GM19023 (cell line): ENCODE measurements around the gene SYT5.
"Not testable (repeated sequence)": the region's sequence is repeated elsewhere in the genome, so short reads cannot be mapped to it uniquely, and the experiment has no call there.

Experiments
- ATAC-seq: cut with Tn5 transposase; IDR thresholded peaks from one replicate; pipeline ENCODE4 v1.9.1; 2021; ENCODE audit warnings: mild to moderate bottlenecking, moderate library complexity; ENCODE audit not compliant: unreplicated experiment

Gene SYT5

DNA sequence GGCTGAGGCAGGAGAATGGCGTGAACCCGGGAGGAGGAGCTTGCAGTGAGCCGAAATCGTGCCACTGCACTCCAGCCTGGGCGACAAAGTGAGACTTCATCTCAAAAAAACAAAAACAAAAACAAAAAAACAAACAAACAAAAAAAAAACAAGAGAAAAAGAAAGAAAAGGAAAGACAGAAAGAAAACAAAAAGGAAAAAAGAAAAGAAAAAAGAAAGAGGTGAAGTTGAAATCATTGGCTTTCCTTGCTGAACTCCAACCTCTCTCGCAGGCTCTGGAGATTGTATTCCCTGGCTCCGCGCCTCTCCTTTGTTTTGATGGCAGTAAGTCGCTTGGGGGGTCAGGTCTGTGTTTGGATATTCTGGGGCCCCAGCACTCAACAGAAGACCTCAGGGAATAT is 7.8 kb downstream of the SYT5 start:
- not testable (repeated sequence) for ATAC-seq

DNA sequence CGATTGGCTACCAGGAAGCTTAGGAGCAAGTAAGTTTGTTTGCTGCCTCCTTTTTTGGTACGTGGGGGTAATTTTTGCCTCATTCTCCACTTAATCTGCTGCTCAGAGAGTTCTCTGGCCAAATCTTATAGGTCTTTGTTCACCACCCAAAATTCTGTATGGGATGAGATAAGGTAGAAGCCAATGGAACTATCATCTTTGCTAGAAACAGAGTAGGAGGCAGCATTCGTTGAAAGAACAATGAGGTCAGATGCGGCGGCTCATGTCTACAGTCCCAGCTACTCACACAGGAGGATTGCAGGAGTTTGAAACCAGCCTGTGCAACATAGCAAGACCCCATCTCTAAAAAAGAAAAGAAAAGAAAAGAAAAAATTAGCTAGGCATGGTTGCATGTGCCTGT is 8.6 kb downstream of the SYT5 start:
- ATAC-seq: no peak

DNA sequence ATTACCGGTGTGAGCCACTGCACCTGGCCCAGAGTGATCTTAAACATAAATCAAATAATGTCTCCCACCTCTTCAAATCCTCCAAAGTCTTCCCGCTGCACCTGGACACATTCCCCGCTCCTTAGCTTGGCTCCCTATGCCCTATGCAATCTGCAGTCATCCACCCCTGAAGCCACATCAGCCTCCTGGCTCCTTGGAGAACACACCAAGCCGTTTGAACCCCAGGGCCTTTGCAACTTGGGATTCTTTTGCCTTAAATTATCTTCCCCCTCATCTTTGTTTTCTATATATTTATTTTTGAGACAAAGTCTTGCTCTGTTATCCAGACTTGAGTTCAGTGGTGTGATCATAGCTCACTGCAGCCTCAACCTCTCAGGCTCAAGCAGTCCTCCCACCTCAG is 11.0 kb downstream of the SYT5 start:
- no peak for ATAC-seq

DNA sequence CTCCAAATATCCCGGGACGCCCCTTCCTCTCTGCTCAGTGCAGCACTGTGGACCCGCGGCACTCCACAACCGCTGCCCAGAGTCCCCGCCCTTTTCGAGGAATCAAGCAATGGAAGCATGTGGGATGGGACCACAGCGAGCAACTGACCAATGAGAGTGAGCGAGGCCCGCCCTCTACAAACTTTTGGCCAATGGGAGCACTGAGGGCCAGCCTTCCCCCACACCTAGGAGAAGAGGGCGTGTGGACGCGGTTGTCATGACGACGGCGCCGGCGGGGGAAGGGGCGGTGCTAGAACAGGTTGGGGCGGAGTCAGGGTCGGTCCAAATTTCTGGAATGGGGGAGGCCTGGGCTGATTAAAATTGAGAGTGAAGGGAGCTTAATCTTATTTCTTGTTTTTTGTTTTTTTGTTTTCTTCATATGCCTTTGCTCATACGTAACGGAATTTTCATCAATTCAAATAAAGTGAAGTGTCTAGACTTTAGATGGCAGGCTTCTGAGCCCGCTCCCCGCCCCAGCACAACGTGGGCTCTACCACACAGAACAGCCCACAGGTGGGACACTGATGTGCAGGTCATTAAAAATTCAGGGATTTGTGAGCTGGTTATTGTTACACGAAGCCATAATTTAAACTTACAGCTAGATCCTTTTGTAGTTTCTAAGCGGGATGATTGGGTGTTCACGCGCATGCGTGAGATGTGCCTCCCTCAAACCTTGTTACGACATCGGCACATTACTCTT is 13.4 kb downstream of the SYT5 start, which contains the start of gene DNAAF3:
Gene DNAAF3, minus strand, starts transcription at position 84 of the 739 bp plus-strand sequence. CDS start 200 bp downstream, outside the sequence.
- ATAC-seq: no peak

DNA sequence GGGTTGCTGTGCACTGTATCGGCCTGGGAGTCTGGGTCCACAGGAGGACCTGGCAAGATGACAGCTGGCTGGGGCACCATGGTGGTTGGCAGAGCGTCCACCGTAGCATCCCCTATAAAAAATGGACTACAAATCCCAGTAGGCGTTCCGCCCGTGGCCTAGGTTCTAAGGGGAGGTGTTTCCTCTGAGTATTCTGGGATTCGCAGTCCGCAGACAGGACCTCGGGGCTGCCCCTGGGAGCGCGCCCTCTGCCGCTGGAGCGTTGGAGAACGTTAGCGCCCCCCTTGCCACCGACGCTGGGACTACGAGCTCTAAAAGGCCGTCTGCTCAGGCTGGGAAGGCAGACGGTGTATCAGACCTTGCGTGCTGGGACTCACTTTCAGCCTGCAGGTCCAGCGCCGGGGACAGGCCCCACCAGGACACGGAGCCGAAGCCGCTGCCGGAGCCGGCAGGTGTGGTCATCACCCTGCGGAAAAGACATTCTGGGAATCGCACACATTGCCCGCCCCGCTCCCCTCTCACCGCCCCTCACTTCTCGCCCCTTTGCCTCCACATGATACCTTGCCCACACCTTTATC is 14.0 kb downstream of the SYT5 start:
- ATAC-seq: no peak

DNA sequence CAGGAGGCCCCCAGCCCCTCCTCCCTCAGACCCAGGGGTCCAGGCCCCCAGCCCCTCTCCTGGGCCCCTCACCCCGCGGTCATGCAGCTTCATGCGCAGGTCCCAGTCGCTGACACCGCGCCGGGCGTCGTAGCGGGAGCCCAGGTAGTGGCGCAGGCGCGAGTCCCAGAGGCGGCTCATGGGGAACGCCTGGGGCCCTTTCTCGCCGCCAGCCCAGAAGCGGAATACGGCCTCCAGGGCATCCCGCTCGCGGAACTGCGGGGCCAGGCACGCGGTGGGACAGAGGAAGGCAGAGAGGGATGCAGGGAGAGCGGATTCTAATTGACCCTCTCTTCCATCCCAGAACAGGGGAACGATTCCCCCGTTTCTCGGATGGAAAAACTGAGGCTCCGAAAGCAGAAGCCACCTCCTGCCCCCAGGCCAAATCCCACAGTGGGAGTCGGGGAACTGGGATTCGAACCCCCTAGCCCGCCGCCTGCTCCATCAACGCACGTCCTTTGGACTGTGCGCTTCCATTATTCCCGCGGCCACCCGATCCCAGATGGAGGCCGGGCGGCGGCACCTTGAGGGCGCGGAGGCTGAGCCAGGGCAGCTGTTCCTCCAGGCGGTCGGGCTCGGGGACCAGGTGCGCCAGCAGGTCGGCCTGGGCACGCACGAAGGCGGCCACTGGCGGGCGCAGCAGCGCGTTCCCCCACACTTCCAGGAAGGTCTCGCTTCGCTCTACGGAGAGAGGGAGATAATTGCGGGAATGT is 18.3 kb downstream of the SYT5 start:
- ATAC-seq: no peak

DNA sequence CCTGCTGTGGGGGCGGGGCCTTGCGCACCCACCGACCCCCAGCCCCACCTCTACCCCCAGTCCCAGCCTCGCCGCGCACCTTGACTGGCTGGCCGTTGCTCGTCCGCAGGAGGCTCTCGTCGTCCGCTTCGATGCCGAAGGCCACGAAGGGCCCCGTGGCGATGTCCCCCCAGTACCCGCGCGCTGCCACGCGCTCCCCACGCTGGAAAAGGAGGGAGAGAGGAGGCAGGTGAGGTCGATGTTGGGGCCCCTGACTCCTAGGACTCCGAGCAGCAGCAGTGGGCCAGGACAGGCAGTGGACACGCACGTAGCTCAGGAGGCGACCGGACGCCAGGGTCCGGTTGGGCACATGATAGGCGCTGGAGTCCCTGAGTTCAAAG is 19.1 kb downstream of the SYT5 start:
- ATAC-seq: no peak

DNA sequence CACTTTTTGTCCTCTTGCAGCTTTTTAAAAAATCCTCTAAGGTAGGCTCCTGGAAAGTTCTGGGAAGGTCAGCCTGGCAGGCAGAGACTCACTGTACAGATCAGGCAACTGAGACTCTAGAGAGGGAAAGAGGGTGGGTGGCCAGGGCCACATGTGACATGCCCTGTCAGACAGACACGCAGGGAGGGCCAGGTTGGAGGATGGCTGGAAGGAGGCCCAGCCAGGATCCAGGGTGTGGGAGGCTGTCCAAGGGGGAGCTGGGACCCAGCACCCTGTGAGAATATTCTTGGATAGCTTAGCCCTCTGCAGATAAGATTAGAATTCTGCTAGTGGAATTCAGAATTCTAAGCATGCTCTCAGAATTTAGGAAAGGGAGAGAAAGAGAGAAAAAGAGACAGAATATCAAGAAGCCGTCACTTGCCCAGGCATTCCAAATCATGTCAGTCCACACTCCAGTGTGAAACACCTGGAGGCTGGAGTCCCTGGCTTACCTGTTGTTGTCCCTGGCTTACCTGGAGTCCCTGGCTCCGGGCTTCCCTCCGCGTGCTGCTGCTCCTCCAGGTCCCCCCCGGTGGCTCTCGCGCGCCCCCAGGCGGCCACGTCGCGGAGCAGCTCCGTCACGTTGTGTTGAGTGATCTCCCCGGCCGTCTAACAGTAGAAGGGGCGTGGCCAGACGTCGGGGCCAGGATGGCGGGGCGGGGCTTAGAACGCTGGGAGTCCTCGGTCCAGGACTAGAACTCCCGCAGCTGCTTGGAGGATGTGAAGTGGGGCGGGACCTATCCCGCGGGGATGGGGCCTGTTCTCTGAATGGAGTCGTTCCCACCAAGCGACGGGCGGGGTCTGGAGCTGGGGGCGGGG is 19.7 kb downstream of the SYT5 start:
- no peak for ATAC-seq

DNA sequence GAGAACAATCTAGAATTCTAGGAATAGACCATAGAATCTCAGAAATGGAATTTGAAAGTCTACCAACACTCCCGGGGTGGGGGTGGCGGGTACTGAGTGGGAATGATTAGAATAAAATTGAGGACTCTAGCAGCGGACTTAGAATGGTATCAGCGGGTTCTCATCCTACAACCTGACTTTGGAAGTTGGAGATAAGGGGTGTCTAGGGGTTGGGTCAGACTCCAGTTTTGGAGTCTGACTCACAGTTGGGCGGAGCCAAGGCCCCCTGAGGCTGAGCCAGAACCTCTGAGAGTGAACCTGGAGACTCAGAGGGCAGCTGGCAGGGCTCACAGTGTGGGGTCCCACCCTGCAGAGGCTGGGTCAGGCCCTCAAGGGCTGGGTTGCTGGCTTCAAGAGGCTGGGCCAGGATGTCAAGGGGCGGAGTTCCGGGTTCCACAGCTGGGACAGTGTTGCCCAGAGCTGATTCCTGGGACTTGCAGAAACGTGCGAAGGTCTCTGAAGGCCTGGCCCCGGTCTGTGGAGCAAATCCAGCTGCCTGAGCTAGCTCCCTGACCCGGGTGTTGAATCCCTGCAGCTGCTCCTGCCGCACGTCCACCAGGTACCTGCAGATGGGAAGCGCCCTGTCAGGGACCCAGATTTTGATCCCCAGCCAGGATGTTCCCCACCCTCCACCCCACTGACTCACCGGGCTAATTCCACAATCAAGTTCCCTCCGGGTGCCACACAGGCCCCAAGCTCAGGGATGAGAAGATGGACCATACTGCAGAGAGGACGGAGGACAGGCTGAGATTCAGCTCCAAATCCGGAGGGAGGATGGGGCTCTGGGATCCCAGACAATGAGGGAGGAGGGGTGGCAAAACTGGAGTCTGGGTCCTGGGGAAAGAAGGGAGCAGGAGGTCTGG is 21.0 kb downstream of the SYT5 start:
- ATAC-seq: no peak

DNA sequence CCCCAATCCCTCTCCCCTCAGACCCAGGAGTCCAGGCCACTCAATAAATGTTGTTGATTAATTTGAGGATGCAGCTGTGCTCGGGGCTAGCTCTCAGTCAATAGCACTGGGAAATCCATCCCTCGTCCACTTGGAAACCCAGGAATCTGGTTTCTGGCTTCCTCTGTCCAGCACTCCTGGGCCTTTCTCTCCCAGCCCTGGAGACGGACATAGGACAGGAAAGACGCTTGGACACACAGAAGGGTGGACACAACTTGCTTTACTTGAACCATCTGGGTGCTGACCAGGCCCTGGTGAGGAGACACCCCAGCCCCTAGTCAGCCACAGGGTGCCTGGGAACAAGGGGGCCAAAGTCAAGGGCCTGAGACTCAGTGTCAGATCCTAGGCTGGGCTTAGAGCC is 21.7 kb downstream of the SYT5 start:
- no peak for ATAC-seq

DNA sequence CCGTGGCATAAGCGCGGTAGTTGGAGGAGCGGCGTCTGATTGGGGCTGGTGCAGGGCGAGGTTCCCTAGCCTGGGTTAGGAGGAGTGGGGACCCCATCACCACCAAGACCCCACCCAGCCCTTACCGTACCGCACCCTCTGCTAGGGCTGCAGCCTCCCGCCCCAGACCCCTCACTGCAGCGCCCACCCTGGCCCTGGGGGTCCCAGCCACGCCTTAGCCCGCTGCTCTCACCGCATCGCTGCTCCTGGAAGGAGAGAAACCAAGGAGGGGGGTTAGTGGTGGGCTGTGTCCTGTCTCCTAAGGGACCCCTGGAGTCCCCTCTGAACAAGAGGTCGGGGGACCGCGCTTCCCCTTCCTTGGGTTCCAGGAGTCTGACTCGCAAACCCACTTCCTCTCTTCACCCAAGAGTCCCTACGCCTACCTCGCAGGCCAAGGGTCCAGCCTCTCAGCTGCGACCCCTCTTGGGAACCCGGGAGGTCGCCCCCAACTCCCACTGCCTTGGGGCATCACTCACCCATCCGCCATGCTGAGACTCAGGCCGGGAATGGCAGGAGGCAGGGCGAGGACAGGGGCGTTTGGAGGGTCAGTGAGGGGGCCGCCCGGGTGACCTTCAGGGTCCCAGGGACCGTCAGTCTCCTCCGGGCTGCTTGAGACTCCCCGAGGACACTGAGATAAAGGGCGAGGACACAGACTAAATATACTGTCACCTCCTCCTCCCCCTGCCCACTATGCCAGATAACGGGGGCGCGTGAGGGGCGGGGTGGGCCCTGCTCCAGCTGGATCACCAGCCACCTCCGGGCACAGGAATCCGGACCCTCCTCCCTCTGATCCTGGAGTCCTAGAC is 22.8 kb downstream of the SYT5 start, which contains the start of gene TNNI3:
Gene TNNI3, minus strand, starts transcription at position 669 of the 845 bp plus-strand sequence. Its CDS starts 143 bp downstream, at position 526.
- ATAC-seq: no peak

DNA sequence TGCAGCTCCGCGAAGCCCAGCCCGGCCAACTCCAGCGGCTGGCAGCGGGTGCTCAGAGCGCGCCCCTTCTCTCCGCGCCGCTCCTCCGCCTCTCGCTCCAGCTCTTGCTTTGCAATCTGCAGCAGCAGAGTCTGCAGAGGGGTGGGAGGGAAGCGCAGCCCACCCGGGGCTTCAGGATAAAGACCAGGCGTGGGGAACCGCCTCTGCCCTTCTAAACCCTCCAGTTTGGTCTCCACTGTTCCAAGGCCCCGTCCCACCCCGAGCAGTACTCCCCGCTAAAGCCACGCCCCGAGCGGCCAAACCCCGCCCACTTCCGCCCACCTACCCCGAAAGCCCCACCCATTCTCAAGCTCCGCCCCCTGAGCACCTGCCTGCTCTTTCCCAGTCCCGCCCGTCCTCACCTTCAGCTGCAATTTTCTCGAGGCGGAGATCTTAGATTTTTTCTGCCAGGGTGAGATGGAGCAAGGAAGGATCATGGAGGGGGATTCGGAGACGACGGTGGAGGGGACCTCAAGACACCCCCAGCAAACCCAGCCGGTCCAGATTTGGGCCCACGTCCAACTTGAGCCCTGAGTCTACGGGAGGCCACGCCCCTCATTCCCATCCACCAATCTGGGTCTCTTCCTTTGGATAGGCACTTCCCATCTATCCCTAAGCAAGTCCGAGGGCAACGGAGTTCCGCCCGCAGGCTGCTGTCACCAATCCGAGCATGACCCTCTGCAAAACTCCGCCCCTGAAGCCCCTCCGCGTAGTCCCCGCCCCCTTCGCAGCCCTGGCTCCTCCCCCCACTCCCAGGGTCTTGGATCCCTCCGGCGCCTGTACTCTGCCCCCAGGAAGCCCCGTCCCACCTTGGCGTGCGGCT is 23.7 kb downstream of the SYT5 start:
- ATAC-seq: no peak

DNA sequence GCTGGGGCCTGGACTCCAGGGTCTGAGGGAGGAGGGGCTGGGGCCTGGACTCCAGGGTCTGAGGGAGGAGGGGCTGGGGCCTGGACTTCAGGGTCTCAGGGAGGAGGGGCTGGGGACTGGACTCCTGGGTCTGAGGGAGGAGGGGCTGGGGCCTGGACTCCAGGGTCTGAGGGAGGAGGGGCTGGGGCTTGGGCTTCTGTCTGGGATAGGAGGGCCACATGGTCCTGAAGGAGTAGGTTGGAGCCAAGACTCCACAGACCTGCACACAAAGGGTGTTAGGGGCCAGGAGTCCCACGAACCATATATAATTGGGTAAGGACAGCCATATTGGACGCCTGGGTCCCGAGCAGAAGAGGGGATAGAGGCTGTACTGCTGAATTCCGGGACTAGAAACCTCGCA is 24.3 kb downstream of the SYT5 start:
- ATAC-seq: not testable (repeated sequence)

DNA sequence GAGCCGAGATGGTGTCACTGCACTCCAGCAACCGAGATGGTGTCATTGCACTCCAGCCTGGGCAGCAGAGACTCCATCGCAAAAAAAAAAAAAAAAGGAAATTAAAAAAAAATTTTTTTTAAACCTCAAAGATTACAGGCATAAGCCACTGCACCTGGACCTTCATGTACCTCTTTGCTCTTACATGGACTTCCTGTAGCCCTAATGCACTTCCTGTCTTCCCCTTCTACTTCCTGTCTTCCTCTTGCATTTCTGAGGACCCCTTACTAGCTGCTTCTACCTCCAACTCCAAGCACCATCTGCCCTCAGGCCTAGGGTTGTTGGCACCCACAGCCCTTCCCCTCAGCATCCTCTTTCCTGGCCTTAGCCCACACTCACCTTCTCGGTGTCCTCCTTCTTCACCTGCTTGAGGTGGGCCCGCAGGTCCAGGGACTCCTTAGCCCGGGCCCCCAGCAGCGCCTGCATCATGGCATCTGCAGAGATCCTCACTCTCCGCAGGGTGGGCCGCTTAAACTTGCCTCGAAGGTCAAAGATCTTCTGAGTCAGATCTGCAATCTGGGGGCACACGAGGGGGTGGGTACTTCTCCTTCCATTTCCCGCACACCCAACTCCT is 26.3 kb downstream of the SYT5 start:
- ATAC-seq: no peak

DNA sequence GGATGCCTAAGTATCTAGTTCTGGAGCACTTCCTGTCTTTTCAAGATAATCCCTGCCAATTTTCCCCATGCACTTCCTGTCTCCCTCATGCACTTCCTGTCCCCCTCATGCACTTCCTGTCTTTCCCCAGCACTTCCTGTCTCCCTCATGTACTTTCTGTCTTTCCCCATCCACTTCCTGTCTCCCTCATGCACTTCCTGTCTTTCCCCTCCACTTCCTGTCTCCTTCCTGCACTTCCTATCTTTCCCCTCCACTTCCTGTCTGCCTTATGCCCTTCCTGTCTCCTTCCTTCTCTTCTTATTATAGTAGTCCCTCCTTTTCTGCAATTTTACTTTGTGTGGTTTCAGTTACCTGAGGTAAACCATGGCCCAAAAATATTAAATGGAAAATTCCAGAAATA is 28.1 kb downstream of the SYT5 start:
- no peak for ATAC-seq

DNA sequence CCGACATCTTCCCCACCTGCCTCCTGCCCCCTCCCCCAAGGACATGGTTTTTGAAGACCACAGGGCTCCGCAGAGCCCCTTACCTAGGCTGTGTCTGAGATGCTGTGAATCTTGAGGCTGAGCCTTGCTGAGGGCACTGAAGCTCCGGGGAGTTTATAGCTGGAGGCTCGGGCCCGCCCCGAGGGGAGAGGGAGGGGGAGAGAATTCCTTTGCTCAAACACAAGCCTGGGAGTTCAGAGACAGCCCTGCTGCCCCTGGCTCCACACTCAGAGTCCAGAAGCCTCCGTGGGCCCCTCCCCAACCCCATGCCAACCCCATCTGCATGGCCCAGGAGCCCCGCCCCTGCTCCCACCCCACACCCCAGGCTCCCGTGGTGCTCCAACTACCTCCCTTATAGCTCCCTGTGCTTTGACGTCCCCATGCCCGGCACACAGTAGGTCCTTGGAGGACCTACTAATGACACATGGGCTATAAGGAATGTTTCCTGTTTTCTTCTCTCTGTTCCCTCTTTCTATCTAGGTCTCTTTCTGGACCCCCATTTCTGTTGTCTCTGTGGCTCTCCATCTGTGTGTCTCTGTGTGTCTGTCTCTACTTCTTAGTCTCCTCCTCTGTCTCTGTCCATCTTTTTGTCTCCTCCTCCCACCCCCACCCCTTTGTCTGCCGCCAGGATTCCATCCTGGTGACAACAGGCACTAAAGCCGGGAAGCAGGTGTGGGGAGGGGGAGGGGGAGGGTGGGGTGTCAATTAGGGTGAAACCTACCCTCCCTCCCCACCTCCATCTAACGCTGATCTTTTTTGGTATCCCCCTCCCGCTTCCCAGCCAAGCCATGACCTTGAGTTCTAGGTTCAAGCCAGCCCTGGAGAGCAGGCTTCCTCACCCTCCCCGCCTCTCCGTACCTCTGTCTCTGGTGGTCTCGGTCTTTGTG is 30.7 kb downstream of the SYT5 start, which contains the start of gene TNNT1:
Gene TNNT1, minus strand, starts transcription at position 129 of the 926 bp plus-strand sequence. CDS start 2,049 bp downstream, outside the sequence.
- ATAC-seq: no peak
